ENCODE data around the gene TMEM259.

Gene TMEM259

GRCh38 chr19:1051791-1052190 lies 30.9 kb upstream of the TMEM259 start:
- no peak overlapping the region for H3K27ac ChIP-seq (ENCODE audit: low read depth, low read length)
- no peaks in the 10 kb centered on the region for H4K20me1 ChIP-seq (ENCODE audit: low read depth, low read length)
- no peaks in the 10 kb centered on the region for H3K9me2 ChIP-seq (replicated peaks; ENCODE audit: insufficient read depth, low read length)
- no peaks in the 10 kb centered on the region for H3K79me2 ChIP-seq (ENCODE audit: insufficient read depth, low read length)
- H2AFZ ChIP-seq (ENCODE audit: low read depth, low read length, severe bottlenecking) = no peak overlapping the region
- no peaks in the 10 kb centered on the region for H3F3A ChIP-seq (ENCODE audit: insufficient read depth)
- H3K36me3 ChIP-seq (ENCODE audit: low read length) = no peaks in the 10 kb centered on the region
- H3K9me3 ChIP-seq (ENCODE audit: insufficient read depth, low read length) = no peaks in the 10 kb centered on the region
- no peak overlapping the region for H3K4me2 ChIP-seq (ENCODE audit: low read depth, low read length, poor library complexity, severe bottlenecking)
- H3K4me3 ChIP-seq (ENCODE audit: insufficient read depth, low read length, poor library complexity, severe bottlenecking) = no peak overlapping the region
- no peak overlapping the region for H3K9ac ChIP-seq (ENCODE audit: low read length)
- TF ChIP-seq EZH2phosphoT487 (conservative IDR thresholded peaks at IDR 0.05; ENCODE audit: low read length) (no peak), CTCF (IDR thresholded peaks at IDR 0.05; ENCODE audit: insufficient read depth, low read length, poor library complexity, severe bottlenecking) (no peak)
- no peaks in the 10 kb centered on the region for H3K27me3 ChIP-seq (ENCODE audit: low read length)

- Histone ChIP-seq H3K9me2 (replicated peaks; ENCODE audit: insufficient read depth, low read length) (no peaks in the 10 kb centered on the region), H3K4me2 (ENCODE audit: low read depth, low read length, poor library complexity, severe bottlenecking) (no peak overlapping the region), H3K79me2 (ENCODE audit: insufficient read depth, low read length) (no peaks in the 10 kb centered on the region), H3F3A (ENCODE audit: insufficient read depth) (no peaks in the 10 kb centered on the region), H3K4me3 (ENCODE audit: insufficient read depth, low read length, poor library complexity, severe bottlenecking) (no peak overlapping the region), H3K27me3 (ENCODE audit: low read length) (no peaks in the 10 kb centered on the region), H3K9ac (ENCODE audit: low read length) (no peak overlapping the region), H2AFZ (ENCODE audit: low read depth, low read length, severe bottlenecking) (no peak overlapping the region), H3K27ac (ENCODE audit: low read depth, low read length) (no peak overlapping the region), H3K36me3 (ENCODE audit: low read length) (no peaks in the 10 kb centered on the region), H4K20me1 (ENCODE audit: low read depth, low read length) (no peaks in the 10 kb centered on the region), H3K9me3 (ENCODE audit: insufficient read depth, low read length) (no peaks in the 10 kb centered on the region)
- no peak for TF ChIP-seq EZH2phosphoT487 (conservative IDR thresholded peaks at IDR 0.05; ENCODE audit: low read length)
- TF ChIP-seq CTCF (IDR thresholded peaks at IDR 0.05; ENCODE audit: insufficient read depth, low read length, poor library complexity, severe bottlenecking) = no peak
Measured at GRCh38 chr19:1050989-1051788, 30.3 kb upstream of the TMEM259 start.

GRCh38 chr19:1049800-1050199 lies 28.9 kb upstream of the TMEM259 start:
- no peak overlapping the region for H3K27ac ChIP-seq (ENCODE audit: low read depth, low read length)
- no peaks in the 10 kb centered on the region for H3F3A ChIP-seq (ENCODE audit: insufficient read depth)
- H3K9ac ChIP-seq (ENCODE audit: low read length) = no peak overlapping the region
- TF ChIP-seq EZH2phosphoT487 (conservative IDR thresholded peaks at IDR 0.05; ENCODE audit: low read length) = no peak
- TF ChIP-seq CTCF (IDR thresholded peaks at IDR 0.05; ENCODE audit: insufficient read depth, low read length, poor library complexity, severe bottlenecking) = no peak
- H3K27me3 ChIP-seq (ENCODE audit: low read length) = no peaks in the 10 kb centered on the region
- H3K9me3 ChIP-seq (ENCODE audit: insufficient read depth, low read length) = no peaks in the 10 kb centered on the region
- no peaks in the 10 kb centered on the region for H3K9me2 ChIP-seq (replicated peaks; ENCODE audit: insufficient read depth, low read length)
- no peaks in the 10 kb centered on the region for H4K20me1 ChIP-seq (ENCODE audit: low read depth, low read length)
- peaks cover 4% of the 10 kb centered on the region; the same call in 1 of the 2 replicates for H3K36me3 ChIP-seq (ENCODE audit: low read length)
- H3K79me2 ChIP-seq (ENCODE audit: insufficient read depth, low read length) = no peaks in the 10 kb centered on the region
- H2AFZ ChIP-seq (ENCODE audit: low read depth, low read length, severe bottlenecking) = no peak overlapping the region
- H3K4me2 ChIP-seq (ENCODE audit: low read depth, low read length, poor library complexity, severe bottlenecking) = no peak overlapping the region
- H3K4me3 ChIP-seq (ENCODE audit: insufficient read depth, low read length, poor library complexity, severe bottlenecking) = no peak overlapping the region
